Panc1 (cell line): ENCODE data around the gene MAPK10. TPM values are rescaled to one million over a fixed set of nuclear protein-coding genes. Genes with fewer than 3 reads are reported as not detected.

Experiments used
- ATAC-seq: fragments of 200-7000 bp; cut with Tn5 transposase; 2 replicates; pipeline ENCODE4 v1.9.1; 2020; ENCODE audit warnings: mild to moderate bottlenecking, moderate library complexity
- BruUV-seq: library from RNA; stranded (reverse); fragments of 400-500 nt; replicated peaks from 2 replicates; lab custom pipeline; 2021; lab: Mats Ljungman, UMichigan
- CTCF ChIA-PET: fragments of 300-600 bp; sonication (Branson Sonifier 250); formaldehyde crosslinking; loops from one replicate; lab custom pipeline; 2022; ENCODE audit warnings: antibody characterized with exemption; lab: Charles Lee
- POLR2A ChIA-PET: fragments of 300-600 bp; sonication (Branson Sonifier 250); formaldehyde crosslinking; loops from one replicate; lab custom pipeline; 2022; ENCODE audit warnings: antibody characterized with exemption; lab: Charles Lee
- DNase-seq: peaks from one replicate; pipeline ENCODE4 v3.0.0-alpha.2; 2010; ENCODE audit warnings: low read depth, low spot score
- H3K27ac ChIP-seq: 2 replicates; pipeline ENCODE4 v1.5.1; 2011; ENCODE audit warnings: mild to moderate bottlenecking, low read length, inconsistent platforms
- H3K27me3 ChIP-seq: fragments of 200-500 bp; sonication (Bioruptor generic); 2 replicates; pipeline ENCODE4 v1.6.0; 2014; ENCODE audit warnings: low read length, inconsistent platforms; ENCODE audit not compliant: control insufficient read depth, insufficient read depth
- H3K36me3 ChIP-seq: fragments of 200-500 bp; sonication (Bioruptor generic); 2 replicates; pipeline ENCODE4 v1.5.1; 2014; ENCODE audit warnings: inconsistent platforms, mild to moderate bottlenecking, low read length, moderate library complexity; ENCODE audit not compliant: control insufficient read depth, insufficient read depth
- H3K4me1 ChIP-seq: 2 replicates; pipeline ENCODE4 v1.5.1; 2011; ENCODE audit warnings: inconsistent platforms, mild to moderate bottlenecking, low read length, moderate library complexity; ENCODE audit not compliant: control insufficient read depth, insufficient read depth
- H3K4me3 ChIP-seq, 2 experiments: 2 replicates each; pipeline ENCODE4 v1.5.1; 2011 to 2012; ENCODE audit warnings: low read depth in 2 of 2, low read length in 2 of 2, mild to moderate bottlenecking in 2 of 2, inconsistent platforms in 1 of 2, moderate library complexity in 1 of 2
- H3K9me3 ChIP-seq: fragments of 200-500 bp; sonication (Bioruptor generic); 2 replicates; pipeline ENCODE4 v1.5.1; 2014; ENCODE audit warnings: low read depth, mild to moderate bottlenecking, inconsistent platforms, low read length, moderate library complexity; ENCODE audit not compliant: control insufficient read depth, insufficient read depth
- POLR2AphosphoS5 ChIP-seq: IDR thresholded peaks from 2 replicates; pipeline ENCODE4 v1.6.1; 2012; ENCODE audit warnings: mild to moderate bottlenecking, low read depth, low read length, moderate library complexity
- SIN3A ChIP-seq: IDR thresholded peaks from 2 replicates; pipeline ENCODE4 v1.6.1; 2012; ENCODE audit warnings: low read depth, mild to moderate bottlenecking, low read length, moderate library complexity, borderline replicate concordance; ENCODE audit not compliant: insufficient read depth
- TCF7L2 ChIP-seq: IDR thresholded peaks from 2 replicates; pipeline ENCODE4 v1.6.1; 2011; ENCODE audit warnings: mild to moderate bottlenecking, low read depth, low read length, inconsistent platforms
- in situ Hi-C: cut with HindIII; loops from 2 replicates; pipeline ENCODE4 v1.10.0; 2016; ENCODE audit warnings: low sequenced_read_pairs, low pct_unique_long_range_greater_than_20kb
- intact Hi-C: fragments of 100-400 bp; cut with micrococcal nuclease; formaldehyde crosslinking; loops from one replicate; pipeline ENCODE4 v1.10.0; 2022; ENCODE audit not compliant: unreplicated experiment
- total RNA-seq: library from RNA; stranded (reverse); gene quantifications from one replicate; pipeline ENCODE4 v1.2.1, GENCODE V29; 2021; ENCODE audit not compliant: unreplicated experiment
- TF ChIP-seq, protein P1 (sequence below), 2 experiments: IDR thresholded peaks; 2 replicates each; pipeline ENCODE4 v1.6.1; 2011 to 2012; ENCODE audit warnings: low read depth in 2 of 2, control low read depth in 1 of 2, low read length in 1 of 2, mild to moderate bottlenecking in 1 of 2, moderate library complexity in 1 of 2; ENCODE audit not compliant: insufficient read depth in 1 of 2
- TF ChIP-seq, protein P2 (sequence below): fragments of 450-650 bp; IDR thresholded peaks from 2 replicates; pipeline ENCODE4 v1.5.1; 2017; ENCODE audit warnings: mild to moderate bottlenecking

Gene MAPK10
- total RNA-seq, 1 experiment from 2014 or later = 0.85 TPM

DNA sequence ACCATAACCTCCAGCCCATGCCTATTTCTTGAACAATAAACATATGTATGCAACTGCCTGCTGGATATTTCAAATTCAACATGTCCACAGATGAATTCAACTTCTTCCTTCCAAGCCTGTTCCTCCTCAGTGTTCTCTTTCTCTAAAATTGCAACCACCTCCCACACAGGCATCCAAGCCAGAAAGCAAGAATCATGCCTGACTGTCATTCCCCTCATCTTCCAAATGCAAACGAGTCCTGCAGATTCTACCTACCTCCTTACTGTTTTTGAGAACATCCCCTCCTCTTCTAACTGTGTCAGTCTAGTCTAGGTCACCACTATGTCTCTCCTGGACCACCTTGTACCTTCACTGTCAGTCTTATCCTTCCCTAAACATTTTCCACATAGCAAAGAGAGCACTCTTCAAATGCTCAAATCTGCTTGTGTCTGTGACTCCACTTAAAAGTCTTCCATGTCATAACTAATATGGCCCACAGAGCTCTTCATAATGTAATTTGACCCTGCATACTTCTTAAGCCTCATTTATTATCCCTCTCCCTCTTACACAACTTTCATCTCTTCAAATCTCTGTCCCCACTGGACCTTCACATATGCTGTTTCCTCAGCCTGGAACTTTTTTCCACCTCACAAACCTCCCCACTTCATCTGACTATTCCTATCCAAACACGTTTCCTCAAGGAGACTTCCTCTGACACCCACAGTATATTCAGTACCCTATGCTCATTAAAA lies 25.7 kb downstream of the MAPK10 start:
- POLR2A ChIA-PET = no interaction called here
- no peak overlapping the region for H3K4me3 ChIP-seq
- DNase-seq (no peak), ATAC-seq (no peak)
- no peaks in the 10 kb centered on the region for H3K9me3 ChIP-seq
- in situ Hi-C loops = no loop called here
- no peak overlapping the region for H3K27ac ChIP-seq
- H3K36me3 ChIP-seq = no peaks in the 10 kb centered on the region
- H3K27me3 ChIP-seq = no peaks in the 10 kb centered on the region
- no TSS peak for BruUV-seq
- no peaks in the 10 kb centered on the region for H3K4me1 ChIP-seq
- intact Hi-C loops = no loop called here
- CTCF ChIA-PET = no interaction called here
- TF ChIP-seq, protein P1, sequence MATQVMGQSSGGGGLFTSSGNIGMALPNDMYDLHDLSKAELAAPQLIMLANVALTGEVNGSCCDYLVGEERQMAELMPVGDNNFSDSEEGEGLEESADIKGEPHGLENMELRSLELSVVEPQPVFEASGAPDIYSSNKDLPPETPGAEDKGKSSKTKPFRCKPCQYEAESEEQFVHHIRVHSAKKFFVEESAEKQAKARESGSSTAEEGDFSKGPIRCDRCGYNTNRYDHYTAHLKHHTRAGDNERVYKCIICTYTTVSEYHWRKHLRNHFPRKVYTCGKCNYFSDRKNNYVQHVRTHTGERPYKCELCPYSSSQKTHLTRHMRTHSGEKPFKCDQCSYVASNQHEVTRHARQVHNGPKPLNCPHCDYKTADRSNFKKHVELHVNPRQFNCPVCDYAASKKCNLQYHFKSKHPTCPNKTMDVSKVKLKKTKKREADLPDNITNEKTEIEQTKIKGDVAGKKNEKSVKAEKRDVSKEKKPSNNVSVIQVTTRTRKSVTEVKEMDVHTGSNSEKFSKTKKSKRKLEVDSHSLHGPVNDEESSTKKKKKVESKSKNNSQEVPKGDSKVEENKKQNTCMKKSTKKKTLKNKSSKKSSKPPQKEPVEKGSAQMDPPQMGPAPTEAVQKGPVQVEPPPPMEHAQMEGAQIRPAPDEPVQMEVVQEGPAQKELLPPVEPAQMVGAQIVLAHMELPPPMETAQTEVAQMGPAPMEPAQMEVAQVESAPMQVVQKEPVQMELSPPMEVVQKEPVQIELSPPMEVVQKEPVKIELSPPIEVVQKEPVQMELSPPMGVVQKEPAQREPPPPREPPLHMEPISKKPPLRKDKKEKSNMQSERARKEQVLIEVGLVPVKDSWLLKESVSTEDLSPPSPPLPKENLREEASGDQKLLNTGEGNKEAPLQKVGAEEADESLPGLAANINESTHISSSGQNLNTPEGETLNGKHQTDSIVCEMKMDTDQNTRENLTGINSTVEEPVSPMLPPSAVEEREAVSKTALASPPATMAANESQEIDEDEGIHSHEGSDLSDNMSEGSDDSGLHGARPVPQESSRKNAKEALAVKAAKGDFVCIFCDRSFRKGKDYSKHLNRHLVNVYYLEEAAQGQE (IDR thresholded peaks at IDR 0.05; ENCODE audit: insufficient read depth in 1 of 2, low read depth in 2 of 2, low read length in 1 of 2) = no peak
- TF ChIP-seq SIN3A (no peak), POLR2AphosphoS5 (no peak), TCF7L2 (no peak)
- TF ChIP-seq, protein P2, sequence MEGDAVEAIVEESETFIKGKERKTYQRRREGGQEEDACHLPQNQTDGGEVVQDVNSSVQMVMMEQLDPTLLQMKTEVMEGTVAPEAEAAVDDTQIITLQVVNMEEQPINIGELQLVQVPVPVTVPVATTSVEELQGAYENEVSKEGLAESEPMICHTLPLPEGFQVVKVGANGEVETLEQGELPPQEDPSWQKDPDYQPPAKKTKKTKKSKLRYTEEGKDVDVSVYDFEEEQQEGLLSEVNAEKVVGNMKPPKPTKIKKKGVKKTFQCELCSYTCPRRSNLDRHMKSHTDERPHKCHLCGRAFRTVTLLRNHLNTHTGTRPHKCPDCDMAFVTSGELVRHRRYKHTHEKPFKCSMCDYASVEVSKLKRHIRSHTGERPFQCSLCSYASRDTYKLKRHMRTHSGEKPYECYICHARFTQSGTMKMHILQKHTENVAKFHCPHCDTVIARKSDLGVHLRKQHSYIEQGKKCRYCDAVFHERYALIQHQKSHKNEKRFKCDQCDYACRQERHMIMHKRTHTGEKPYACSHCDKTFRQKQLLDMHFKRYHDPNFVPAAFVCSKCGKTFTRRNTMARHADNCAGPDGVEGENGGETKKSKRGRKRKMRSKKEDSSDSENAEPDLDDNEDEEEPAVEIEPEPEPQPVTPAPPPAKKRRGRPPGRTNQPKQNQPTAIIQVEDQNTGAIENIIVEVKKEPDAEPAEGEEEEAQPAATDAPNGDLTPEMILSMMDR = no peak

DNA sequence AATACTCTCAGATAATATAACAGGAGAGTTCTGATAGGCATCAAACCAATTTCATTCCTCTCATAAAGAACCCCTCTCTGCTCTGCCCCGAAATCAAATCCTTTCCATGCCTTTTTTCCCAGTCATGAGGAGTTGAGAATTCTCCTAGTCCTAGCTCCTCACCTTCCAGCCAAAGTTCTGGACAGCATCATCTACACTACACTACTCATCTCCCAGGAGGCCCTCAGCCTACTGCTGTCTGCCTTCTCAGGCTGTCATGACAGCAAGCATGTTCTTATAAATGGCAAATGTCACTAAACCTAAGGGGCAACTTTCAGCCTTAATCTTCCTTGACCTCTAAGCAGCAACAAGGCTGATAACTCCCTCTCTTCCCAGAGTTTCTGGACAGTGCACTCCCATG lies 26.6 kb downstream of the MAPK10 start:
- no TSS peak for BruUV-seq
- Histone ChIP-seq H3K4me1 (no peaks in the 10 kb centered on the region), H3K9me3 (no peaks in the 10 kb centered on the region), H3K27me3 (no peaks in the 10 kb centered on the region), H3K4me3 (no peak overlapping the region), H3K27ac (no peak overlapping the region), H3K36me3 (no peaks in the 10 kb centered on the region)
- DNase-seq (no peak), ATAC-seq (no peak)
- ChIA-PET CTCF (no interaction called here), POLR2A (no interaction called here)
- in situ Hi-C loops (no loop called here), intact Hi-C loops (no loop called here)
- TF ChIP-seq, protein P2 = no peak
- TF ChIP-seq TCF7L2 (no peak), SIN3A (no peak), POLR2AphosphoS5 (no peak)
- TF ChIP-seq, protein P1 (IDR thresholded peaks at IDR 0.05; ENCODE audit: insufficient read depth in 1 of 2, low read depth in 2 of 2, low read length in 1 of 2) = no peak
